OCI-LY1 (cell line): Measurements from ENCODE around the gene IGSF8.

Experiments
- CTCF ChIP-seq: fragments of 200-600 bp; sonication (generic), shearing (Covaris generic); IDR thresholded peaks from 2 replicates; pipeline ENCODE4 v1.5.1; 2017; ENCODE audit warnings: mild to moderate bottlenecking, antibody characterized with exemption, low read length, moderate library complexity, mixed read lengths
- EZH2 ChIP-seq: fragments of 200-600 bp; sonication (generic), shearing (Covaris generic); IDR thresholded peaks from 2 replicates; pipeline ENCODE4 v1.8.0; 2017; ENCODE audit warnings: borderline replicate concordance, mixed run types, mild to moderate bottlenecking, antibody characterized with exemption, low read length, moderate library complexity, mixed read lengths

- no peak for TF ChIP-seq CTCF
- TF ChIP-seq EZH2, result no peak
These were observed 1.1 kb downstream of the IGSF8 start for GRCh38 chr1:160097151-160097910.
